Activated gamma-delta T cell treated with anti-CD3 and anti-CD28 coated beads, Interleukin-2, amount 50 U/mL, for 16 hours (primary cell): ENCODE data around the gene DGKI.

Source experiments
- DNase-seq: peaks from one replicate; pipeline ENCODE4 v3.0.0-alpha.2; 2020; ENCODE audit warnings: low read depth

Gene DGKI

DNA sequence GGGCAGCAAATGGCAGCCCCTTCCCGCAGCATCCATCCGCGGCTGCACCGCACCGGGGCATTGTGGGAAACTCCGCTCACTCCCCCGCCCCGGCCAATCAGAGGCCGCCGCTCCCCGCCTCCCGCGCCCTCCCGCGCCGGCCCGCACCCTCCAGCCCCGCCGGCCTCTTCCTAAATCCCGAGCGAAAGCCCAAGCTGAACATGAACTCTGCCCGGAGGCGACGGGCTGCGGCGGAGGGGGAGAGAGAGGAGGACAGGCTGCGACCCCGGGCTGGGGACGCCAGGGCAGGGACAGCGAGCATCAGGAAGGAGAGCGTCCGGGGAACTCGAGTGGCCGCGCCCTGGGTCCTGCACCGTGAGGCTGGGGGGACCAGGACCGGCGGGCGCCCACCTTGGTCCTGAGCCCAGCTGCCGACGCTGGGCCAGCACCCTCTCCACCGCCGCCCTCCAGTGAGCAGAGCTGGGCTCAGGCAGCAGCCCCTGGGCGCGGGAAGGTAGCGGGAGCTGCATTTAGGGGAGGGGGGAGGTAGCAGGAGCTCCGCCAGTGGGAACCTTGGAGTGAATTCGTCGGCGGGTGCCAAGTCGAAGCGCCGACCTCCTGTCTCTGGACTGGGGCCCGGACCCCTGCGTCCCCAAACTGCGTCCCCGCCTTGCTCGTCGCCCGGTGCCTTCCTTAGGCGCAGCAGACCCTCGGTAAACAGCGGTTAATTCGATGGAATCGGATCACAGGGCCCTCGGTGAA lies at the start of gene DGKI:
DGKI (minus strand) TSS at position 148 of the 741 bp plus-strand sequence.
- DNase-seq = no peak

DNA sequence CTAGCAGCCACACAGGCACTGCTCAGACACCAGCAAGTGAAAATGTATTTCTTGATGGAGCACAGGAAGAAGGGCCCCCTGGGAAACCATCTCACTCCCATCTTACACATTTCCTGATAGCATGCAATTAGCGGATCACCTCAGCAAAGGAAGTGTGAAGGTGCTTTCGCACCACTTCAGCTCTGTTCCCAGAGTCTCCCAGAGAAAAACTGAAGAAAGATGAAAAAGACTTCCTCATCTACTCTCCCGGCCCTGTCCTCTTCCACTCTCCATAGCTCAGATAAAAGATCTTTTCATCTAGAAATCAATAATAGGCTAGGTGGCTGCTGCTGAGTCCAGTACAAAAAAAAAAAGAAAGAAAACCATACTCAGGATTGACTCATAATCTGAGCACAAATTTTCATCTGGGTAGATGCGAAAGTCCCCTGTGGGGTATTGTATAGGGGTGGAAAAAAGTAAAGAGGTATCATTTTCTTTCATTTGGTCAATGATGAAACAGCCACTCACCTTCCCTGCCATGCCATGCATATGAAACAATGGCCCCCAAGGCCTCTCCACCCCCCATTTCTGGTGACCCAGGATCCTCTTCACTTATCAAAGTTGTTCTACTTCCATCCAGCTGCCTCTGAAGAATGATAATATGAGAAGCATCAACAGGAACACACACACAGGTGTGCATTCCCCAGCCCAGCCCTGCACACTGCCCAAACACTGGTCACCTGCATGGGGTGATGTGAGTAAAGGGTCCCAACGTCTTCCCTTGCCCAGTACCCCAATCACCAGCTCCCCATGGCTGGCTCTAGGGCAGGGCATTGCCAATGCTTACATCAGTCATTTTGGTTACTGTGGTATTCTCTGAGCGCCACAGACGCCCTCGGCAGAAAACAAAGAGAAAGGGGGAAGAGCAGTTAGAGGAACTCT lies 48.8 kb upstream of the DGKI start:
- DNase-seq = no peak

DNA sequence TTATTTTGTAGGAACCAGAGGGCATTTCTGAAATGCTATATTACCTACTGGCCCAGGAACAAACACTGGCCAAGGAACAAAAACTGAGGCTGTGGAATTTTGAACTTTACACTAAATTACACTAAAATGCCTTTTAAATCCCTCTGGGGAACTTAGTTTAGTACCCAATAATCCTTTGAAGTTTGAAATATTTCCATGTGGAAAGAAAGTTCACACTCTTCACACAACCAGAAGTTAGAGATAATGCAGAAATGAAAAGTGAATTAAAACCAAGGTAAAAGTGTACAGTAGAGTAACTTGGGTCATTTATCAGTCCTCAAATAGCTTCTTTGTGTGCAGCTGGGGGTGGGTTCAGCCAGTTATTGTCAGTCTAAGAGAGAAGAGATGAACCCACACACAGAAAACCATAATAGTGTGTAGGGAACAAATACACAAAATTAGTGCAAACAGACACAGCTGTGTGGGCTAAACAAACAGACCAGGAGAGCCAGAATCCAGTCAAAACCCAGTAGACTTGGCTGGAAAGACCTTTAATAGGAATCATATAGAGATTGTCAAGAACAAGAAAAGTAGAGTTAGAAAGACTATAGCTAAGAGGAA lies 46.5 kb upstream of the DGKI start:
- no peak for DNase-seq

DNA sequence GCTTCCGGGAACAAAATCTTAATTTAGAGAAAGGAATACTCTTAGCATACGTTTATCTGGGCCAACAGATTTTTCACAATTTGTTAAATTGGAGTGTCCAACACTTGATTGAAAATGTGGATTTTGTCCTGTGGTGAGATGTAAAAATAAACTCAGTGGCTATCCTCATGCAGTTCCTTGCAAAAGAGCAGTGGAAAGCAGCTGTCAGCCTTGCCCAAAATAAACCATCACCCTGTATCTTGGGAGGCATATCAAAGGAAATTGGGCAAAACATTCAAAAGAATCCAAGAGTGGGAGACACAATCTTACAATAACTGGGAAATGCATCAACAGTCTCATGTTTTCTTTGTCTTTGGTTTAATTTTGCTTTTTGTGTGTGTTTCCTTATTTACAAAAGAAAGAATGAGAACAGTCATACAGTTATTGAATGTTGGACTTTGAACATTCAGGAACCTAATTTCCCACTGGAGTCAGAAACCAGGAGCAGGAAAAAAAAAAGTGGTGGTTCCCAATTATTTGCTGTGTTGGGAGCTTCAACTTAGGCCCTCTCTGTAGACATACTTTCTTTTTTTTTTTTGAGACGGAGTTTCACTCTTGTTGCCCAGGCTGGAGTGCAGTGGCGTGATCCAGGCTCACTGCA lies 44.4 kb upstream of the DGKI start:
- no peak for DNase-seq

DNA sequence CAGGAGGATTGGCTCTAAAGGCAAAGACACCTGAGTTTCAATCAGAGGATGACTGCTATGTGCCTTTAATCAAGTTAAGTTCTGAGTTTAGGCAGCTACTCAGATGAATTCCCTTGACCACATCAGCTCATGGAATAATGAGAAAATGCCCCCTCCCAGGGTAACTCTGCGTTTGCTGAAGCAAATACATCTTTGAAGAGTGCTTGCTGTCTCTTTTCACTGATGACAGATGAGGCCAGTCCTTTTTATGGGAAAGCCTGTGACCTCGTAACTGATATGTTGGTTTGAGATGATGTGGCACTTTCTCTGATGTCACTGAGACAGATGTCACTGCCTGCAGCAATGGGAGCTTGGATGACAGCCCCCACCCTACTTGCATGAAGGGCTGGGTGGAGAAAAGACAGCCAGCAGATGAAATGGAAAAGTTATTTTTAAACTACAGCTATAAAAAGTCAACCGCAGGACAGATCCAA lies 43.7 kb upstream of the DGKI start:
- no peak for DNase-seq

DNA sequence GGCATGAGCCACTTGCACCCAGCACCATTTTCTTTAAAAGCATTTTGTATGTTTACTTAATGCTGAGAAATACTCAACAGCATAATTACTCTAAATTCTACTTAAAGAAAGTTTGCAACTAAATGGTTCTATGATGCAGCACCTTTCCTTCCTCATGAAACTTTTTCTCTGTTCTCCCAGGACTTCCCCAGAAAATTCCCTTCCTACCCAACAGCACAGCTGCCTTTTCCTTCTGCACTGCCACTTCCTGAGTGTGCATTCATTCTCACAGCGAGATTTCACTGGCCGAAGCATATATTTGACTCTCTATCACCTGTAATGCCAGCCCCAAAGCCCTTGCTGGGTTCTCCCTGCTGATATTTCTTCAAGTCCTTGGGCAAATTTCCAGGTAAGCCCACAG lies 41.5 kb upstream of the DGKI start:
- DNase-seq = no peak

DNA sequence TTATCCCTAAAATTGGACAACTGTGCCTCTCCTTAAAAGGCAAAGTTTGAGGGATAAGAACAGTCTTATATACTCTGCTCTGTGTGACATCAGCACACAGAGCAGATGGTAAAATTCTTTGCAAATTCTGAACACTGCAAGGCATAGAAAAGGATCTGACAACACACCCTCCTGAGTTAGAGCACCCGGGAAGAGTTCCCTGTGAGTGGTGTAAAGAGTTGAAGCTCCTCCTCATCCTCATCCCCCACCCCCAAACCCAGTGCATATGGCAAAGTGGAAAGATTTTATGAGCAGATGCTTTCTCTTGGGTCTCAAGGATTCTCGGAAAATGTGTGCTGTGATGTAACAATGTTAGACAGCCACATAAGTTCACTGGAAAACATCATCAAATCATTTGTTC lies 40.0 kb upstream of the DGKI start:
- DNase-seq = no peak

DNA sequence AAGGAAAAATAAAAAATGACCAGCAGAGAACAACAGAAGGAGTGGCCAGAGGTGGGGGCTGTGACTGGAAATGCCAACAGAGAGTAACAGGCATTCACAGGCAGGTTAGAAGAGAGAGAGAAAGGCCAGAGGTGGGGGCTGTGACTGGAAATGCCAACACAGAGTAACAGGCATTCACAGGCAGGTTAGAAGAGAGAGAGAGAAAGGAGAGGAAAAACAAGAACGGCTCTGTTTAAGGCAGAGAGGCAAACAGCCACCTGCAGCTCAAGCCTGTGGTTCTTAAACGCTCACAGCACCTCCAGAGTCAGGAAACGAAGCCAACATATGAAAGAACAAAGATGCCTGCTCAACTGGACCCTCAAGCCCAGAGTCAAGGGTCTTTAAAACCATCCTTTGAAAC lies 39.5 kb upstream of the DGKI start:
- no peak for DNase-seq

DNA sequence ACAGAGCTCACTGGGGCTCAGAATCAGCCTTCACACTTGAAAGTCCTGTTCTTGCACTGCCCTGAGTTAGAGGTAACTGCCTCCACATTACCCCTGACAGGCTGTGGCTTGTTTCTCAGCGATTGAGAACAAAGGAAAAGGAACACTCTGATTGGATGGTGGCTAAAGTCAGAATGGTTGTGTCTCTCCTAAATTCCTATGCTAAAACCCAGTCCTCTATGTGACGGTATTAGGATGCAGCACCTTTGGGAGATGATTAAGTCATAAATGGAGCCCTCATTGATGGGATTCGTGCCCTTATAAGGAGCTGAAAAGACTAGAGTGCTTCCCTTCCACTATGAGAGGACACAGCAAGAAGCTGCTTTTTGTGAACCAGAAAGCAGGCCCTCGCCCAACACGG lies 38.9 kb upstream of the DGKI start:
- no peak for DNase-seq

DNA sequence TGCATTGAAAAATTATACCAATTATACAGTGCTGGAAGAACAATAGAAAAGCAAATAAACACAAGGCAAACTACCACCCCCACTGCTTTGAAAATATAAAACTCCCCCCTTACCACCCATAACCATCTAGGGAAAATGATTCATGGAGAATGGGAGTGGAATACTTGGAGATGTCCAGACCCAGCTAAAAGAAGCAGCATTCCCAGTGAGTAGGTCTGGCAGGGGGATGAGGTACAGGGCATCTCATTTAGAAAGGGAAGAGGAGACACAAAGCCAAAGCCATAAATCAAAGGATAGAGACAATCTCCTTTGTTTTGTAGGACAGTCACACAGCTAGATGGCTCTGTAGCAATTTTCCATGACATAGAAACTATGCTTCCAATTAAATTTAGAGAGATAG lies 36.0 kb upstream of the DGKI start:
- no peak for DNase-seq

DNA sequence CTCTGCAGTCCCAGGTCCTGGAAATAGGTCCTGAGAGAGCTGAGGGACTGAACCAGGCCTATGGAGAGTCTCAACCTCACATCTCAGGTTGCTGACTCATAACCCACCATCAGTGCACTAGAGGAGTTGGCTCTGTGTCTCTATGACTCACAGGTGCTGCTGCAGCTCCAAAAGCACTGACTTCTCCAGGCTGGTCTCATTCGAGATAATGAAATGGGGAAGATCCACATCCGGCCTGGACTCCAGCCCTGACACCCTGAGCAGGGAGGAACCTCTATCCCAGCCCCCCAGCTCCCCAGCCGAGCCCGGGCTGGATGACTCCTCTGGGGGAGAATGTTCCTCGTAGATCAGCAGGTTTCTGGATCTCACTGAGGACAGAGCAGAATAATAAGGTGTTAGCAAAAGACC lies 35.5 kb upstream of the DGKI start:
- DNase-seq = no peak

DNA sequence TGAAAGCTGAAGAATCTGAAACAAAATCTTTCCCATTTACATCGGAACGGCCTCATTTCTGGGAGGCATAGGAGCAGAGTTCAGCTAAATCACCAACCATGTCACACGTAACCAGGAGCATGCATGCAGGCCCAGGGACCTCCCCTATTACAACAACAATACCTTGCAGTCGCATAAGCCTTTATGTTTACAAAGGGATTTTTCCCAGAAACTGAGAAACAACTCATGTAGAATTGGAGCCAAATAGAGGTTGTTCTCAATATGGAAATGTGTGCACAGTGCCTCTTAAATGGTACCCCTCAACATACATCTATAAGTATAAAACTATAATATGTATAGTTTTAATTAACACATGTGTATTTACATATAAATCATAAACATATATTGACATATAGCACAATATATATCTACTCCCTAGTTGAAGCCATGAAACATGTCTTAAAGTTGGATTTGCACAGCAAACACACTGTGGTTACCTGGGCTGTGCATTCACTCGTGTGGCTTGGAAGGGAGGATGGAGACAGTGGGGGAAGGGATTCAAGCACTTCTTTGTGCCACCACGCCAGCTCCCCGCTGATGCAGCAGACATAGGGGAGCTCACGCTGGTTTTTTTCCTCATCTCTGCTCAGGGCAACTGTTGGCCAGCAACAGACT lies 35.0 kb upstream of the DGKI start:
- DNase-seq = no peak

DNA sequence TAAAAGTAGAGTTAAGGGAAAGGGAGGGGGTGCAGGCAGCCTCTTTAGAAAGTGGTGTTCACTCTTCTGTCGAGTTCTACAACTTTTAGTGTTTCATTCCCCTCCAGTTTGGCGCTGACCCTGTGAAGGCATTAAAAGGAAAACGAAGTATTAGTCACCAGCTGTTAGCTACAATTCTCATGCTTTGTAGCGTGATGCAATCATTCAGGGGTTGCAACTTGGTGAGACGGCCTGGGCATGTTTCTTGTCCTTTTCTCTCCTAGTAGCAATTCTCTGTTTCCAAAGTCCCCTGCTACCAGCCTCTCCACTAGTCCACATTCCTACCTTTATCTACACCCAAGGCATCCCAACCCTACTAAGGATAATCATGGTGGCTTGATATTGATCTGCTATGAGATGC lies 33.7 kb upstream of the DGKI start:
- no peak for DNase-seq

DNA sequence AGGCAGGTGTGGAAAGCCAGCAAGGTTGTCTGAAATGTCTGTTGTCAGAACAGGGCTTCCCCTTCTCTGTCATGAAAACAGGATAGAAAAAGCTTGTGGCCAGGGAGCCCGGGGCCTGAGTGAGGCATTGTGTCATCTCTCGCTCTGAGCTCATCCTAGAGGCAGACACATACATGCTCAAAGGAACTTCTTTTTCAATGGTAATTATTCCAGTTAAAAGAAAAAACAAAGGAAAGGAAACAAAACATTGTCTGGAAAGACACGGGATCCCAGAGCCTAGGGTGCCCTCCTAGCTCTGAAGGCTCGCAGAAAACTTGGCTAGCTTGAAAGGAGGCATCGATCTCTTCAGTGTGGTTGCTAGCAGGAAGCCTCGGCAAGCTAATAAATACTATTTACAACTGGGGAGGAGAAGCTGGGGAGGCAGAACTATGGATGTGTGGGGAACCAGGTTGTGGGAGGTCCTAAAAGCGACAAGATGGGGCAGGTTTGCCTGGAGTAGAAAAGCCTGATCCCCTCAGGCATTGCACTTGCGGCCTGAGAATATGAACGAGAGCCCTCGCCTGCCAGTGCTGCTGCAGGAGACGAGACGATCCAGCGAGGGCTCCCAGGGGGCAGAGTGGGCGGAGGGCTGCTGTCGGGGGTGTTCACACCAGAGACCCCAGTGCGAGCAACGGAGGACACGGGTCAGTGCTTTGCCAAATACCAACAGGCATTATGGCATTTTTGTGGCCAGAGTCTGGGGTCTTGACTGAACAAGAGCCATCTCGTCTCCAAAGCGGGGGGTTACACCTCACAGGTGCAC lies 32.8 kb upstream of the DGKI start:
- no peak for DNase-seq

DNA sequence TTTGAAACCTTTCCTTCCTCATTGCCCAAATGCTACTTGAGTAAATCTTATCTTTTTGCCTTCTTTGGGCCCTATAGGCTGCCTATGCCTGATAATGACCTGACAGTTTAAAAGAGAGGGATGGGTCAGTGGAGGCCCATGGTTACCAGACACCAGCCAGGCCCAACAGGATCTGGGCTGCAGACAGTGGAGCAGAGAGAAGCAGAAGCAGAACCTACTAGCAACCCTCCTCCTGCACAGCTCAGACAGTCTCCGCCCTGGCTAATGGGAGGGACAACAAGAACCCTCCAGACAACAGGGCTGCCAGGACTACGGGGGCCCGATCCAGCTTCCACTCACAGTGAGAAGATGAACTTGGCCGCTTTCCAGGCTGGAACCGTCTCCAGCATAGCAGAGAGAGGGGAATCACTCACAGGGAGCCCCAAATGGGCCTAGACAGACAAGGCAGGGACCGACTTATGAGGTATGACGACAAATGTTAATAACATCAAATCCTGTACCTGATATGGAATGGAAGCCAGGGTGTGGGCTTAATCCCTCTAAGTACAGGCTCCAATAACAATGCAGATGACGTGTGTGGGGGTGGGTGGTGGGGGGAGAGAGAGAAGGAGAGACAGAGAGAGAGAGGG lies 31.7 kb upstream of the DGKI start:
- no peak for DNase-seq

DNA sequence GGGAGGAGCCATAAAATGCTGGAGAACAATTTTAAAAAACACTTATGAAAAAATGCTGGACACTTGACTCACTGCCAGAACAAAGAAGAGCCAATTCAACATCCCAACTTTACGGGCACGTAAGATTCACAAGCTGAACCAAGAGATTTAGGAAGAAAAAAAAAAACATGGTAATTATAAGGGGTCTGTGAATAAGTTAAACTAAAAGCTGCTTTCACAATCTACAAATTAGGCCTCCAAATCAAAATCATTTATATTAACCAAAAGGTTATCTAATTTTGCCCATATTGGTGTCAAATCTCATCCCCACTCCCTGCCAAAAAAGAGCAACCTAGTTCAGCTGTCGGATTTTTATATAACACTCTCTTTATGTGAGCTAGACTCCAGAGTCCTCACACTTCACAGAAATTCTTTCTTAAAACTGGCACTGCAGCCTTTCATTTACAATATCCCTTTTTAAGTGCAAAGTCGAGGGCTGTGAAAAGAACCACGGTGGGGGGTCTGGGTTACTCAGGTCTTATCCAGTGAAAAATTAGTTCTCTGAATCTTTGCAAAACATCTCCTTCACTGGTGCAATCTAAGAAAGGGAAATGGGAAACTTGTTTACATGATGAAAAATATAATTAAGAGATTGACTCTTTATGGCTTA lies 30.4 kb upstream of the DGKI start:
- DNase-seq = no peak

DNA sequence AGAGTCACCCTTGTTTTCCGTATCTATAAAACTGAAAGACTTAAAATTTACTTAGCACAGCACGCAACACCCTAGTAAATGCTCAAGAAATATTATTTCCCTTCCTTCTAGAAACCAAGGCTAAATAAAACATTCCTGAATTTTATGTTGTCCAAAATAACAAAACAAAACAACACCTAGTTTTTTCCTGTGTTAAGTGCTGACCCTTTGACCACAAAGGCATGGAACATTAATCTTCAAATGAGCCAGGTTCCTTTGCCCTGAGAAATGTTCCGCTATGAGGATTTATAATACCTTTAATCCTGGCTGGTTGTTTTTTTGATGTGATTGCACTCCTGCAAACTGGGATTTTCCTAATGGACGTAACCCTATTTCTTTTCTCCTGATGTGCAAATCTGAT lies 29.0 kb upstream of the DGKI start:
- DNase-seq = no peak

DNA sequence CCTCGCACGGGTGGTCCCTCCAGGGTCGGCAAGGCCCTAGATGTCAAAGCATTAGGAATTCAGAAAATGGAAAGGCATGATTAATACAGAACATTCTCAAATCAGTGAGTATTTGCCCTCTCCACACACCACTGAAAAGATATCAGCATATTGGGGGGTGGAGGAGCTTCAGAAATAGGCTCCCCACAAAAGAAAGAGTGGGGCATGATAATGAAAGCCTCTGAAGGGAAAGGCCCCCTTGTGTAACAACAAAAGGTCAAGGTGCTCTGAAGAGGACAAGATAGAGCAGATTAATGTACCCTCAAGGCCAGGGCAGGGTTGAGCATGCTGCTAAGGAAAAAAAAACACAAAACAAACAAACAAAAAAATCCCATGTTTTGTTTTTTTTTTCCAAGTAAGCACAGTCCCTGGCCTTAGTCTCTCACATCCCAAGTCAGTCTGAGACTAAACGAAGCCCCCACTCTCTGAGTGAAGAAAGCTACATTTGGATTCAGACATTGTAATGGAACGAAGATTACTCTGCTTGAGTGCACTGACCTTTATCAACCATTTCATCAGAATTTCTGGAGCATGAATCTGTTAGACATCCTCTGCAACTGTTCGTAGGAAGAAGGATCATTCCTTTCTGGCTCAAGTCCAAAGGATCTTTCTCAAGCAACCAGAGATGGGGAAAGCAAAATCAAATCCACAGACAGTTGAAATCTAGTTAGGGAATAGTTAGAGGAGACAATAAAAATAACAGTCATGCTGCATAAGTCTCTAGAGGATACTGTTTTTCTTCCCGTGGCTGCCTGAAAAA lies 27.4 kb upstream of the DGKI start:
- no peak for DNase-seq

DNA sequence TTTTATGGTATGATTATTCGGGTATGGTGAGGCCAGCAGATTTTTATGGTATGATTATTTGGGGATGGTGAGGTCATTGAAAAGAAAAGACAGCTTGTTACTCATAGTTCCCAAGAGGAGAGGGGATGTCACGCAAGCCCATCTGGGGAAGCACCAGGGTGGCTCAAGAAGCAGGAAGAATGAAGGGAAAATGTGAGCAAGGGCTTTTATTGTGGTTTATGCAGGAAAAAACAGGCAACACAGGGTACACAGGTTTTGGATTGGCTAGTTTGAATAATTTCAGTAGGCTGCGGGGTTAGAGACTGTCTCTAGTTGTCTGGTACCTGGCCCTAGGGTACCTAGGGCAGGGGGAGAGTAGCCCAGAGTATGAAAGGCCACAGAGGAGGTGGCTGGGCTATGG lies 26.8 kb upstream of the DGKI start:
- DNase-seq = no peak
